ENCODE results near the gene TCERG1L.

GRCh38 chr10:131161087-131161486 is 150.4 kb downstream of the TCERG1L start:
- TF ChIP-seq CTCF (conservative IDR thresholded peaks at IDR 0.05; ENCODE audit: low read length), result no peak
- no peak for TF ChIP-seq EZH2phosphoT487 (IDR thresholded peaks at IDR 0.05; ENCODE audit: borderline replicate concordance)
